IPS-NIHi11 (cell line): Measurements from ENCODE around the gene MYOD1.

Source experiments
- DNase-seq: peaks from one replicate; pipeline ENCODE4 v3.0.0; 2012; ENCODE audit warnings: mixed read lengths, low spot score

The MYOD1 gene

GRCh38 chr11:17702876-17703275 lies 16.5 kb upstream of the MYOD1 start:
- no peak for DNase-seq

- DNase-seq, result peak; percentile 44
These were observed 15.4 kb upstream of the MYOD1 start for GRCh38 chr11:17703951-17704350.

- DNase-seq, result no peak
These were observed 11.5 kb upstream of the MYOD1 start for GRCh38 chr11:17707830-17708229.

- DNase-seq, result no peak
These were observed 7.5 kb upstream of the MYOD1 start for GRCh38 chr11:17711836-17712235.

GRCh38 chr11:17713851-17714250 lies 5.5 kb upstream of the MYOD1 start:
- no peak for DNase-seq

GRCh38 chr11:17714356-17714854 lies 5.0 kb upstream of the MYOD1 start:
- no peak for DNase-seq

- no peak for DNase-seq
These were observed 4.5 kb upstream of the MYOD1 start for GRCh38 chr11:17714870-17715269.

- no peak for DNase-seq
These were observed 2.6 kb upstream of the MYOD1 start for GRCh38 chr11:17716807-17717206.

- no peak for DNase-seq
These were observed 1.4 kb upstream of the MYOD1 start for GRCh38 chr11:17718015-17718414.

- no peak for DNase-seq
These were observed 835 bp upstream of the MYOD1 start for GRCh38 chr11:17718510-17718962.

- DNase-seq, result peak; percentile 81
These were observed 796 bp downstream of the MYOD1 start for GRCh38 chr11:17719938-17720795.

GRCh38 chr11:17720796-17721171 lies 1.4 kb downstream of the MYOD1 start:
- no peak for DNase-seq

GRCh38 chr11:17721242-17721999 lies 2.0 kb downstream of the MYOD1 start:
- DNase-seq, result no peak

GRCh38 chr11:17722000-17722643 lies 2.8 kb downstream of the MYOD1 start:
- peak; percentile 56 for DNase-seq

GRCh38 chr11:17724020-17724908 lies 4.9 kb downstream of the MYOD1 start:
- DNase-seq, result no peak

GRCh38 chr11:17725174-17725573 lies 5.8 kb downstream of the MYOD1 start:
- no peak for DNase-seq

GRCh38 chr11:17730137-17730536 lies 10.8 kb downstream of the MYOD1 start:
- DNase-seq, result no peak

- peak; percentile 85 for DNase-seq
These were observed 11.5 kb downstream of the MYOD1 start for GRCh38 chr11:17730608-17731462.

GRCh38 chr11:17733261-17733660 lies 13.9 kb downstream of the MYOD1 start:
- no peak for DNase-seq

- DNase-seq, result peak; percentile 77
These were observed 15.1 kb downstream of the MYOD1 start, which contains the start of gene KCNC1 for GRCh38 chr11:17734418-17734911. KCNC1 (plus strand) TSS chr11:17734781; CDS start chr11:17736003, 1,222 bp downstream.
